Dedifferentiated amniotic fluid mesenchymal stem cell (primary cell): ENCODE results near the gene CIZ1.

ENCODE experiments used
- DNase-seq: peaks from one replicate; pipeline ENCODE4 v3.0.0-alpha.2; 2016; ENCODE audit errors: extremely low spot score

Gene CIZ1

GRCh38 chr9:128190516-128191405 lies 611 bp downstream of the CIZ1 start:
- no peak for DNase-seq

DNA sequence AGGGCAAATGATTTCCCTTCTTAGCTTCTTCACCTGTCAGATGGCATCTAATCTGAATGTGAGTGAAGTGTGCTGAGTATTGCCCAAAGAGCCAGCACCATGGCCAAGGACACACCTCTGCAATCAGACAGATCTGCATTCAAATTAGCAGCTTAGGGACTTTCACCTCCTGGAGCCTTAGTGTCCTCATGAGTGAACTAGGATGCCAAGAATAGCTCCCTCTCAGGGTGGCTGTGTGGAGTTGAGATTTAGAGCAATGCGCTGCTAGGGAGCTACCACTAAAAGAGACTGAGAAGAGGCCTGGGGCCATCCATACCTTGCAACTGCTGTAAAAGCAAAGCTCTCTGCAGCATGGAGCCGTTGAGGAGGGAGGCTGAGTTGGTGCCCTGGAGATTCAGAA lies 1.4 kb downstream of the CIZ1 start:
- DNase-seq: no peak

DNA sequence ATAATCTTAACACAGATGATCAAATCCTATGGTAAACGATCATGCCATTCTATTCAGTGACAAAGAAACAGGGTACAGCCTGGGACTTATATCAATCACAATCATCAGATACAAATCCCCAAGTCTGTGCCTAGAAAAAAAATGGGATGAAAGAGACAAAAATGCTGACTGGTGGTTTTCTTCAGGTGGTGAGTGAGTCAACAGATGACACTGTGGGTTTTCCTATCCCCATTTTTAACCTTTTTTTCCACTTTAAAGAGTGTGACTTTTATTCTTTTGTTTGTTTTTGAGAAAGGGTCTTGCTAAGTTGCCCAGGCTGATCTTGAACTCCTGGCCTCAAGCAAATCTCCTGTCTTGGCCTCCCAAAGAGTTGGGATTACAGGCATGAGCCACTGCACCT lies 3.2 kb downstream of the CIZ1 start:
- DNase-seq: no peak

DNA sequence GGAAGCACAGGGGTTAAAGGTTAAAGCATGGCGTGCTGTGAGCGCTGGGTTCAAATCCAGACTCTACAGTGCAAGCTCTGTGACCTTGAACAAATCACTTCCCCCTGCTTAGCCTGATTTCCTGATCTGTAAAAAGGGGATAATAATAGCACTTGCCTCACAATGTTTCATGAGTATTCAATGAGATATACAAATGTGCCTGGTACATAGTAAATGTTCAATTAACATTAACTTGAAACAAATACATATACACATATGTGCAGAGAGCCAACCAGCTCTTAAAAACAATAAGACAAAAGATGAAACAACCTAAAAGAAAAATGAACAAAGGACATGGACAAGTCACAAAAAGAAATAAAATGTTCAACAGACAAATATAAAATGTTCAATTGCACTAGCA lies 4.0 kb downstream of the CIZ1 start:
- DNase-seq: no peak

- DNase-seq: no peak
These were observed 5.1 kb downstream of the CIZ1 start for GRCh38 chr9:128185979-128186965.

GRCh38 chr9:128182893-128183588 lies 8.3 kb downstream of the CIZ1 start:
- DNase-seq: no peak

DNA sequence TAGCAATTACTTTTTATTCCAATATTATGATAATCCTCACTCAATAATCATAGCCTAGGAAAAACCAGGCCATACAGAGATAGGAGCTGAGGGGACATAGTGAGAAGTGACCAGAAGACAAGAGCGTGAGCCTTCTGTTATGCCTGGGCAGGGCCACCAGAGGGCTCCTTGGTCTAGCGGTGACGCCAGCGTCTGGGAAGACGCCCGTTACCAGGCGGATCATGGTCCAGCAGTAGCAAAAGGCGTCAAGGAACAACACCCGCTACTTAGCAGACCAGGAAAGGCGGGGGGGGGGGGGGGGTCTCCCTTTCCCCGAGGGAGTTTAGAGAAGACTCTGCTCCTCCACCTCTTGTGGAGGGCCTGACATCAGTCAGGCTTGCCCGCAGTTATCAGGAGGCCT lies 9.9 kb downstream of the CIZ1 start:
- peak; percentile 31 for DNase-seq

GRCh38 chr9:128180447-128180846 lies 10.9 kb downstream of the CIZ1 start:
- DNase-seq: no peak

DNA sequence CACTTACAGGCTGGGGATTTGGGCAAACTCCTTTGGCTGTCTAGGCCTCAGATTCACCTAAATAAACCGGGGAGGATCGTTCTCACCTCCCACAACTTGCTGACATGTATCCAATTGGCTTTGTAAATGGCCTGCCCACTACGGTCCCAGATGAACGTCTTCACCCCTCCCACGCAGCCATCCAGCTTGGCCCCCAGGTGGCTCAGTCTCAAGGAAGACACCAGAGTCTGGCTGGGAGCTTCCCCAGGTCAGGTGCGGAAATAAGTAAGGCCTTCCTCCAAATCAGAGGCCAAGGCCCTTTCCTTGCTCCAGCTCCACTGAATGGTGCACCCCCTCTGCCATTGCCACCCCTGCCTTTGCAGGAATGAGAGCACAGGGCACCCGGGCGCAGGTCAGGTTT lies 11.4 kb downstream of the CIZ1 start:
- no peak for DNase-seq

DNA sequence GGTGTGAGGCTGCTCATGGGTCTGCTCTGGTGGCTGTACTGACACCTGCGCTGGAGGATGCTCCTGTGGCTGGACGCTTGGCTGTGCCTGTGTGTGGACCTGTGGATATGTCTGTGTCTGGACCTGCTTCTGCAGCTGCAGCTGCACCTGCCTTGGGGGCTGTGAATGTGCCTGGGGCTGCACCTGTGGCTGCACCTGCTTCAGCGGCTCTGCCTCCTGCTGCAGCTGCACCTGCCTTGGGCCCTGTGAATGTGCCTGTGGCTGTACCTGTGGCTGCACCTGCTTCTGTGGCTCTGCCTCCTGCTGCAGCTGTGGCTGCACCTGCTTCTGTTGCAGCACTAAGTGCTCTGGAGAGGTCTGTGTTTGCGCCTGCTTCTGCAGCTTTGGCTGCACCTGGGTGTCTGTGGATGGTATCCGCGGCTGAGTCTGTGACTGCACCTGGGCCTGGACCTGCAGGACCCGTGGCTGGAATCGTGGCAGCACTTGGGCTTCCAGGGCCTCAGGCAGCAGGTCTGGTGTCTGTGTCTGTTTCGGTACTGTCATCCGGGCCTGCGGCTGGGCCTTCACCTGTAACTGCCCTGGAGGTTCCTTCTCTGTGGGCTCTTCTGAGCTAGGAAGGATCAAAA lies 12.5 kb downstream of the CIZ1 start:
- DNase-seq: no peak

GRCh38 chr9:128175726-128176125 lies 15.6 kb downstream of the CIZ1 start:
- no peak for DNase-seq

DNA sequence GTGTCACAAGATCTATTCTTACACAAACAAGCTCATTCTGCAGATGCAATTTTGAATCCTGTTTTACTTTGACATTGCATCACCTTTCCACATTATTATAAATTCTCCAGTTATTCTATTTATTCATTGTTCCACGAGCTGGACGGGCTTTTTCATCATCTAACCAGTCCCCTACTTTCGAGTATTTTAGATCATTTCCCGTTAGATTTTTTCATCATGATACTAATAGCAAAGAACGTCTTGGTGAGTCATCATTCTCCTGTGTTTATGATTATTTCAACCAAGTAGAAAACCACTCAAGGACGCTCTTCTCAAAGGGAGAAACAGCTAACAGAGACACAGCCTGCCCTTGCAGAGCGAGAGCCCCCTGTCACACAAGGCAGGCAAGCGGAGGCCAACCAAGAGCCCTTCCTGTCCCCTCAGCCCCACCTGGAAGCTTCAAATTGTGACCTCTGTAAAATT lies 16.2 kb downstream of the CIZ1 start:
- DNase-seq: peak; percentile 69

DNA sequence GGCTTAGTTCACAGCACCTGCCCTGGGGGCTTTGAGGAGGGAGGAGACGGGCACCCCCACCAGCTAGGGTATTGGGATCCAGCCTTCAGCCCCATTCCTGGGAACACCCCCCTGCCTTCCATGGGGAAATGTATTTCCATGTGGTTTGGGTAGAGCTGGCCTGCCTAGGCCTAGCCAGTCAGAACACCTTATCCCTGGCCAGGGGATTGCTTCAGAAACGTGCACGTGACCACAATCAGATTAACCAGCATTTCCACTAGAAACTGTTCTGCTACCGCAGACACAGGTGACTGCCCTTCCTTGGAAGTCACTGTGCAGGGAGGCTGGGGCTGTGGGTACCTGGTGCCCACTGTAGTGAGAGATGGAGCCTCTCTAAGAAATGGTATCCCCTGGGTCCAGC lies 17.3 kb downstream of the CIZ1 start:
- no peak for DNase-seq

- no peak for DNase-seq
These were observed 21.4 kb downstream of the CIZ1 start for GRCh38 chr9:128169925-128170324.

- DNase-seq: no peak
These were observed 21.9 kb downstream of the CIZ1 start for GRCh38 chr9:128169492-128169891.

GRCh38 chr9:128168731-128169308 lies 22.6 kb downstream of the CIZ1 start:
- no peak for DNase-seq

DNA sequence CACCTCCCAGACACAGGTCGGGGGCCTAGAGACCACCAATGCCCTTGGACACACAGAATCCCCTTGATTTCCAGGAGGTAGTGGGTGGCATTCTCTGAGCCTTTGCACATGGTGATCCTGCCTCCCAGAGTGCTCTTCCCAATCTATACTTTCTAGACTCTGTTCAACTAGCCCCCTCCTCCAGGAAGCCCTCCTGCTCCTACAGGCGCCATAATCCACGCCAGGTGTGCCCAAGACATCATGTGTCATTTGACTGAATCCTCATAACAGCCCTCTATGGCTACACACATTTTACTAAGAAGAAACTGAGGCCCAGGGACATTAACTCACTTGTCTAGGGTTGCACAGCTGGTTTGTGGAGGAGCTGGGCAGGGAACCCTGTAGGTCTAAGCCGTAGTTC lies 24.2 kb downstream of the CIZ1 start:
- no peak for DNase-seq

DNA sequence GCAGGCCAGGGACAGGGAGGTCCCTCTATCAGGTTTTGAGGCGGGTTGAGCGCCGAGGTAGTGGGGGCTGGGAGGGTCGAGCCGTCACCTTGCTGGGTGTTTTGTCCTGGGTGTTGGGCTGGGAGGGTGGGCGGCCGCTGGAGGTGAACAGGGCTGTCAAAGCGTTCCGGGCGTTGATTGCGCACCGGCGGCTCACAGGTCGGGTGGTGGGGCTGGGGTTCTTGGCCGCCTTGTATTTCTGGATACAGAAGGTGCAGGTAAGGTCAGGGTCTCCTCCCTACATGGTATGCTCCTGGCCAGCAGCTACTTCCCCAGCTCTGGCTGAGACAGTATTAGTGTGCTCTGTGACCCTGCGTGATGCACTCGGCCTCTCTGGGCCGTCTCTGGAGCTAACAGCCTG lies 25.2 kb downstream of the CIZ1 start:
- DNase-seq: no peak

DNA sequence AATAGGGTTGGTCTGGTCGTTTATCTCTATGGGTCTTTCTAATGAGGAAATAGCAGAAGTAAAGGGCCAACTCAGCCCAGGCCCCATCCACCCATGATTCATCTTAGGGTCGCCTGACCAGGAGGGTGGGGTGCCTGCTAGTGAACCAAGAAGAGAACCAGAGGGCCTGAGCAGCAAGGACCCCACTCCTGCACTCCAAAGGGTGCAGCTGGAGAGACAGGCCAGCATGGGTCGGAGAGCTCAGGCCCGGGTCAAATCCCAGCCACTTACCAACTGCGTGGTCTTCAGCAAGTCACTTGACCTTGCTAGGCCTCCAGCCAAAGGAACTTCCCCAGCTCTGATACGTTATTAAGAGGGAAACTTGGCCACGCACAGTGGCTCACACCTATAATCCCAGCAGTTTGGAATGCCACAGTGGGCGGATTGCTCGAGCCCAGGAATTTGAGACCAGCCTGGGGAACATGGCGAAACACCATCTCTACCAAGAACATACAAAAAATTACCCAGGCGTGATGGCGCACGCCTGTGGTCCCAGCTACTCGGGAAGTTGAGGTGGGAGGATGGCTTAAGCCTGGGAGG lies 27.0 kb downstream of the CIZ1 start:
- DNase-seq: no peak

- no peak for DNase-seq
These were observed 27.7 kb downstream of the CIZ1 start for GRCh38 chr9:128163523-128164306.
